ENCODE data around the gene FRK. TPM values are rescaled to one million over a fixed set of nuclear protein-coding genes. Genes with fewer than 3 reads are reported as not detected.

FRK gene
- total RNA-seq, 1 donor from 2014 or later = 7.4 TPM

- Histone ChIP-seq H3K4me3 (no peak overlapping the region), H3K27me3 (ENCODE audit: low read depth) (no peaks in the 10 kb centered on the region), H3K36me3 (no peaks in the 10 kb centered on the region), H3K27ac (no peak overlapping the region), H3K9me3 (no peaks in the 10 kb centered on the region), H3K4me1 (no peaks in the 10 kb centered on the region)
- DNase-seq (no peak), ATAC-seq (no peak)
- TF ChIP-seq CTCF (IDR thresholded peaks at IDR 0.05) = no peak
- intact Hi-C loops (cut with DNase I) = no loop called here
Measured at GRCh38 chr6:115982453-115982852, 78.2 kb downstream of the FRK start.

- no peaks in the 10 kb centered on the region for H3K9me3 ChIP-seq
- DNase-seq = no peak
- no peaks in the 10 kb centered on the region for H3K4me1 ChIP-seq
- no peak for ATAC-seq
- no peak overlapping the region for H3K4me3 ChIP-seq
- no peak overlapping the region for H3K27ac ChIP-seq
- intact Hi-C loops (cut with DNase I) = no loop called here
- TF ChIP-seq CTCF (IDR thresholded peaks at IDR 0.05) = no peak
- H3K27me3 ChIP-seq (ENCODE audit: low read depth) = no peaks in the 10 kb centered on the region
- no peaks in the 10 kb centered on the region for H3K36me3 ChIP-seq
Measured at GRCh38 chr6:115977220-115977619, 83.5 kb downstream of the FRK start.

GRCh38 chr6:115976321-115976870 is 84.3 kb downstream of the FRK start:
- intact Hi-C loops (cut with DNase I) = no loop called here
- no peaks in the 10 kb centered on the region for H3K36me3 ChIP-seq
- no peaks in the 10 kb centered on the region for H3K4me1 ChIP-seq

GRCh38 chr6:115972679-115973078 is 88.0 kb downstream of the FRK start:
- H3K4me3 ChIP-seq = no peak overlapping the region
- ATAC-seq (no peak), DNase-seq (no peak)
- no peaks in the 10 kb centered on the region for H3K36me3 ChIP-seq
- intact Hi-C loops (cut with DNase I) = no loop called here
- no peak overlapping the region for H3K27ac ChIP-seq
- no peak for TF ChIP-seq CTCF (IDR thresholded peaks at IDR 0.05)
- H3K27me3 ChIP-seq (ENCODE audit: low read depth) = no peaks in the 10 kb centered on the region
- H3K9me3 ChIP-seq = no peaks in the 10 kb centered on the region
- H3K4me1 ChIP-seq = peaks cover 7% of the 10 kb centered on the region

More at GRCh38 chr6:115976321-115976870, 84.3 kb downstream of the FRK start:
- Histone ChIP-seq H3K9me3 (no peaks in the 10 kb centered on the region), H3K4me3 (no peak overlapping the region), H3K27ac (no peak overlapping the region), H3K27me3 (ENCODE audit: low read depth) (no peaks in the 10 kb centered on the region)
- DNase-seq = no peak
- no peak for TF ChIP-seq CTCF (IDR thresholded peaks at IDR 0.05)
- no peak for ATAC-seq

GRCh38 chr6:115971785-115972184 is 88.9 kb downstream of the FRK start:
- H3K4me3 ChIP-seq = no peak overlapping the region
- no peaks in the 10 kb centered on the region for H3K27me3 ChIP-seq (ENCODE audit: low read depth)
- no peaks in the 10 kb centered on the region for H3K36me3 ChIP-seq
- intact Hi-C loops (cut with DNase I) = no loop called here
- no peak for ATAC-seq
- no peak for DNase-seq
- no peak overlapping the region for H3K27ac ChIP-seq
- no peaks in the 10 kb centered on the region for H3K9me3 ChIP-seq
- no peak for TF ChIP-seq CTCF (IDR thresholded peaks at IDR 0.05)
- peaks cover 7% of the 10 kb centered on the region for H3K4me1 ChIP-seq

GRCh38 chr6:115969930-115970273 is 90.8 kb downstream of the FRK start:
- H3K27ac ChIP-seq = no peak overlapping the region
- DNase-seq (no peak), ATAC-seq (no peak)
- H3K4me1 ChIP-seq = peaks cover 7% of the 10 kb centered on the region
- intact Hi-C loops (cut with DNase I) = no loop called here
- no peak for TF ChIP-seq CTCF (IDR thresholded peaks at IDR 0.05)
- no peak overlapping the region for H3K4me3 ChIP-seq
- H3K27me3 ChIP-seq (ENCODE audit: low read depth) = no peaks in the 10 kb centered on the region
- H3K36me3 ChIP-seq = no peaks in the 10 kb centered on the region
- H3K9me3 ChIP-seq = no peaks in the 10 kb centered on the region
